ENCODE results near the gene PRLHR. TPM values are rescaled to one million over a fixed set of nuclear protein-coding genes. Genes with fewer than 3 reads are reported as not detected.

Gene PRLHR
- total and polyA plus RNA-seq, 2 donors (not counting 1 experiment from before 2014, with no cell fraction given), result not detected

DNA sequence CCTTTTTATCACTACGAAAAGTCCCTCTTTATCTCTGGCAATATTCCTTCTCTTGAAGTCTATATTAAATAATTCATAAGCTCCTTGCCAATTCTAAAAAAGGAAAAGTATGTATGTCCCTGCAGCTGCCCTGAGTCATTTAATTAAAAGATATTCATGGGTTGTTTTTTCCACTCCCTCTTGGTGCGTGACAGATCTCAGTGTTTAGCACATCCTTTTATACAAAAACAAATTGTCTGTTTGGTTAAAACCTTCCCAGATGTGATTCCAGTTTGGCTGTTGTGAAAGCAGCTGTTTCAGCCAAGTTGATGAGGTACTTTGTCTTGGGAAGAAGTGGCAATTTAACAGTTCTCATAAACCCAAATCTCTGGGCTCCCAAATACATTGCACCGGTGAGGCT, 33.8 kb upstream of the PRLHR start:
- Histone ChIP-seq H3K4me1 (ENCODE audit: control insufficient read depth, extremely low read depth, insufficient read depth, low read length) (no peaks in the 10 kb centered on the region), H2AFZ (ENCODE audit: low read length) (no peak overlapping the region), H4K20me1 (ENCODE audit: control insufficient read depth, extremely low read depth, insufficient read depth, low read length) (no peaks in the 10 kb centered on the region), H3K9ac (ENCODE audit: insufficient read depth, low read length) (no peak overlapping the region), H3K4me3 (replicated peaks in 1 of 4; ENCODE audit: control extremely low read depth in 1 of 4, insufficient read depth in 1 of 4, low read depth in 3 of 4, low read length in 4 of 4) (no peak overlapping the region), H3K4me2 (ENCODE audit: extremely low read depth, insufficient read depth, low read length) (no peak overlapping the region), H3K27ac (ENCODE audit: insufficient read depth, low read length) (no peak overlapping the region), H3K9me3 (ENCODE audit: control insufficient read depth, insufficient read depth, low read depth, low read length) (no peaks in the 10 kb centered on the region), H3K79me2 (ENCODE audit: control insufficient read depth, insufficient read depth, low read length) (no peaks in the 10 kb centered on the region), H3K36me3 (ENCODE audit: control insufficient read depth, insufficient read depth, low read length) (no peaks in the 10 kb centered on the region), H3K27me3 (ENCODE audit: control insufficient read depth, insufficient read depth, low read length) (no peaks in the 10 kb centered on the region)
- no peak for DNase-seq (ENCODE audit: low read depth in 2 of 2)
- TF ChIP-seq, protein P1, sequence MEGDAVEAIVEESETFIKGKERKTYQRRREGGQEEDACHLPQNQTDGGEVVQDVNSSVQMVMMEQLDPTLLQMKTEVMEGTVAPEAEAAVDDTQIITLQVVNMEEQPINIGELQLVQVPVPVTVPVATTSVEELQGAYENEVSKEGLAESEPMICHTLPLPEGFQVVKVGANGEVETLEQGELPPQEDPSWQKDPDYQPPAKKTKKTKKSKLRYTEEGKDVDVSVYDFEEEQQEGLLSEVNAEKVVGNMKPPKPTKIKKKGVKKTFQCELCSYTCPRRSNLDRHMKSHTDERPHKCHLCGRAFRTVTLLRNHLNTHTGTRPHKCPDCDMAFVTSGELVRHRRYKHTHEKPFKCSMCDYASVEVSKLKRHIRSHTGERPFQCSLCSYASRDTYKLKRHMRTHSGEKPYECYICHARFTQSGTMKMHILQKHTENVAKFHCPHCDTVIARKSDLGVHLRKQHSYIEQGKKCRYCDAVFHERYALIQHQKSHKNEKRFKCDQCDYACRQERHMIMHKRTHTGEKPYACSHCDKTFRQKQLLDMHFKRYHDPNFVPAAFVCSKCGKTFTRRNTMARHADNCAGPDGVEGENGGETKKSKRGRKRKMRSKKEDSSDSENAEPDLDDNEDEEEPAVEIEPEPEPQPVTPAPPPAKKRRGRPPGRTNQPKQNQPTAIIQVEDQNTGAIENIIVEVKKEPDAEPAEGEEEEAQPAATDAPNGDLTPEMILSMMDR (conservative IDR thresholded peaks at IDR 0.05 in 1 of 2, IDR thresholded peaks at IDR 0.05 in 1 of 2; ENCODE audit: low read depth in 1 of 2, low read length in 2 of 2), result no peak
- no peak for TF ChIP-seq EZH2 (IDR thresholded peaks at IDR 0.05; ENCODE audit: low read length, missing control alignments)

DNA sequence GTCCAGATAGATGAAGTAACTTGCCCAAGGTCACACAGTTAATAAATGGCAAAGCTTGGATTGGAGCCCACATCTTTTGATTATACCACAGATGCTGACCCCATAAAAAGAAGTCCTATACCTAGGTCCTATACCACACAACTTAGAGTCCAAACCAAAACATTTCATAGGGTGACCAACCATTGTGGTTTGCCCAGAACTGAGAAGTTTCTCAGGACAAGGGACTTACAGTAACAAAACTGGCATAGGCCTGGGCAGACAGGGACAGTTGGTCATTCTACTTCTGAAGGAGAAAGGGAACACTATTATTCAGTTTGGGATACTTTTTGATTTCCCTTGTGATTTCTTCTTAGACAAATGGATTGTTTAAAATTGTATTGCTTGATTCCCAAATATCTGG, 32.9 kb upstream of the PRLHR start:
- no peaks in the 10 kb centered on the region for H3K4me1 ChIP-seq (ENCODE audit: control insufficient read depth, extremely low read depth, insufficient read depth, low read length)
- H3K4me2 ChIP-seq (ENCODE audit: extremely low read depth, insufficient read depth, low read length), result no peak overlapping the region
- no peaks in the 10 kb centered on the region for H4K20me1 ChIP-seq (ENCODE audit: control insufficient read depth, extremely low read depth, insufficient read depth, low read length)
- H3K27ac ChIP-seq (ENCODE audit: insufficient read depth, low read length), result no peak overlapping the region
- no peaks in the 10 kb centered on the region for H3K36me3 ChIP-seq (ENCODE audit: control insufficient read depth, insufficient read depth, low read length)
- no peak overlapping the region for H3K4me3 ChIP-seq (replicated peaks in 1 of 4; ENCODE audit: control extremely low read depth in 1 of 4, insufficient read depth in 1 of 4, low read depth in 3 of 4, low read length in 4 of 4)
- no peaks in the 10 kb centered on the region for H3K27me3 ChIP-seq (ENCODE audit: control insufficient read depth, insufficient read depth, low read length)
- no peak overlapping the region for H3K9ac ChIP-seq (ENCODE audit: insufficient read depth, low read length)
- H3K79me2 ChIP-seq (ENCODE audit: control insufficient read depth, insufficient read depth, low read length), result no peaks in the 10 kb centered on the region
- TF ChIP-seq, protein P1 (conservative IDR thresholded peaks at IDR 0.05 in 1 of 2, IDR thresholded peaks at IDR 0.05 in 1 of 2; ENCODE audit: low read depth in 1 of 2, low read length in 2 of 2), result no peak
- DNase-seq (ENCODE audit: low read depth in 2 of 2), result no peak
- no peaks in the 10 kb centered on the region for H3K9me3 ChIP-seq (ENCODE audit: control insufficient read depth, insufficient read depth, low read depth, low read length)
- H2AFZ ChIP-seq (ENCODE audit: low read length), result no peak overlapping the region

DNA sequence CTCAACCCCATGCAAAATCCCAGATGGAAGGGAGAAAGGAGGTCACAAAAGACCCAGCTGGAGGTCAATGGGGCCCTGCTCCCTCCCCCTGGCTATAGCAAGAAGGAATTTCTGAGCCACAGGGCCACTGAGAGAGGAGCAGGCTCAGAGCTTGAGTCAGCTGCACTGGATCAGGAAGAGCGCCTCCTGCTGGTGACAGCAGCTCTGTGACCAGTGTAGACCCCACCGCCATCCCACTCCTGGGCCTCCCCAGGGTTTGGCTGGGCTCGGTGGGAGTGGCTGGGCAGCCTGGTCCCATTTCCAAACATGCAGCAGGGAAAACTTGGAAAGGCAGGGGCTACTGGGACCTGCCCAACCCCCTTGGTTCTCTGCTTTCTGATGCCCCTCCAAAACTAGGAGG, 31.5 kb upstream of the PRLHR start:
- DNase-seq (ENCODE audit: low read depth in 2 of 2), result no peak
- H3K9me3 ChIP-seq (ENCODE audit: control insufficient read depth, insufficient read depth, low read depth, low read length), result no peaks in the 10 kb centered on the region
- no peak overlapping the region for H2AFZ ChIP-seq (ENCODE audit: low read length)
- no peaks in the 10 kb centered on the region for H3K4me1 ChIP-seq (ENCODE audit: control insufficient read depth, extremely low read depth, insufficient read depth, low read length)
- no peaks in the 10 kb centered on the region for H3K36me3 ChIP-seq (ENCODE audit: control insufficient read depth, insufficient read depth, low read length)
- no peaks in the 10 kb centered on the region for H3K79me2 ChIP-seq (ENCODE audit: control insufficient read depth, insufficient read depth, low read length)
- no peak overlapping the region for H3K9ac ChIP-seq (ENCODE audit: insufficient read depth, low read length)
- no peaks in the 10 kb centered on the region for H4K20me1 ChIP-seq (ENCODE audit: control insufficient read depth, extremely low read depth, insufficient read depth, low read length)
- no peak for TF ChIP-seq EZH2 (IDR thresholded peaks at IDR 0.05; ENCODE audit: low read length, missing control alignments)
- TF ChIP-seq, protein P1 (conservative IDR thresholded peaks at IDR 0.05 in 1 of 2, IDR thresholded peaks at IDR 0.05 in 1 of 2; ENCODE audit: low read depth in 1 of 2, low read length in 2 of 2), result no peak
- H3K4me3 ChIP-seq (replicated peaks in 1 of 4; ENCODE audit: control extremely low read depth in 1 of 4, insufficient read depth in 1 of 4, low read depth in 3 of 4, low read length in 4 of 4), result no peak overlapping the region
- no peak overlapping the region for H3K4me2 ChIP-seq (ENCODE audit: extremely low read depth, insufficient read depth, low read length)
- no peak overlapping the region for H3K27ac ChIP-seq (ENCODE audit: insufficient read depth, low read length)
- no peaks in the 10 kb centered on the region for H3K27me3 ChIP-seq (ENCODE audit: control insufficient read depth, insufficient read depth, low read length)

Measured in fibroblast of lung (primary cell).